HG02798 (cell line): ENCODE measurements around the gene JMJD1C.

Experiments used
- ATAC-seq: cut with Tn5 transposase; IDR thresholded peaks from one replicate; pipeline ENCODE4 v1.9.1; 2021; ENCODE audit warnings: mild to moderate bottlenecking; ENCODE audit not compliant: unreplicated experiment, poor library complexity

JMJD1C gene

GRCh38 chr10:63480237-63480636, 14.5 kb upstream of the JMJD1C start:
- ATAC-seq: no peak

GRCh38 chr10:63478564-63478963, 12.8 kb upstream of the JMJD1C start:
- ATAC-seq: no peak

DNA sequence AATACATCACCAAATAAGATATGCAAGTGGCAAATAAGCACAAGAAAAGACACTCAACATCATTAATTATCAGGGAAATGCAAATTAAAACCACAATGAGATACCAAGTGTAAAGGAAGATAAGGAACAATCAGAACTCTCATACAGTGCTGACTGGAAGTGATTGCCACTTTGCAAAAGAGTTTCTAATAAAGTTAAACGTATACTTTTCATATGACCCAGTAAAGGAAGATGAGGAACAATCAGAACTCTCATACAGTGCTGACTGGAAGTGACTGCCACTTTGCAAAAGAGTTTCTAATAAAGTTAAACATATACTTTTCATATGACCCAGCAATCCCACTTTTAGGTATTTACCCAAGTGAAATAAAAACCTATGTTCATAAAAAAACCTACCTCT, 12.2 kb upstream of the JMJD1C start:
- ATAC-seq: no peak

DNA sequence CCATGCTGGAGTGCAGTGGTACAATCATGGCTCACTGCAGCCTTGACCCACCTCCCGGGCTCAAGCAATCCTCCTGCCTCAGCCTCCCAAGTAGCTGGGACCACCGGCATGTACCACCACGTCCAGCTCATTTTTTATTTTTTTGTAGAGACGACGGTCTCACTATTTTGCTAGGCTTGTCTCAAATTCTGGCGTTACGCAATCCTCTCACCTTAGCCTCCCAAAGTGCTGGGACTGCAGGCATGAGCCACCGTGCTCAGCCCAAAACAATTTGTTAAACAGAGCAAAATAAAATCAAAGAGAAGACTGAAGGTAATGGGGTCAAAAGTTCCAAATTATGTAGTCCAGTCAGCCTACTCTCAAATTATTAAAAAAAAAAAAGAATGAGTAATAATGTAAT, 8.7 kb upstream of the JMJD1C start:
- ATAC-seq: no peak

GRCh38 chr10:63470928-63471327, 5.2 kb upstream of the JMJD1C start:
- no peak for ATAC-seq

DNA sequence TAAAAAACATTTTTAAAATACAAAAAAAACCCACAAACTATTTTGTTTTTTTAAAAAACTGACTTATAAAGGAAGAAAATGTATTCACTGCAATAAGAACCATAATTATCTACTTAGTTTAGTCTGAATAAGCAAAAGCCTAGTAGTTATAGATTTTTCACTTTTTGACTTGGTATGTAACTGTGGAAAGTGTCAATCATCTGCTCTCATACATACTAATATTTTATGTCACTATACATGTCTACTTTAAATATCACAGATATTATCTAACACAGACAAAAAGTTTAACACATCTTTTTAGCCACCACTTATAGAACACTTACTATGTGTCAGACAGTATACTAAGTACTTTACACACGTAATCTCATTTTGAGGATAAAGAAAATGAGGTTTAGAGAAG, 3.2 kb upstream of the JMJD1C start:
- no peak for ATAC-seq

GRCh38 chr10:63467841-63468240, 2.1 kb upstream of the JMJD1C start:
- no peak for ATAC-seq

DNA sequence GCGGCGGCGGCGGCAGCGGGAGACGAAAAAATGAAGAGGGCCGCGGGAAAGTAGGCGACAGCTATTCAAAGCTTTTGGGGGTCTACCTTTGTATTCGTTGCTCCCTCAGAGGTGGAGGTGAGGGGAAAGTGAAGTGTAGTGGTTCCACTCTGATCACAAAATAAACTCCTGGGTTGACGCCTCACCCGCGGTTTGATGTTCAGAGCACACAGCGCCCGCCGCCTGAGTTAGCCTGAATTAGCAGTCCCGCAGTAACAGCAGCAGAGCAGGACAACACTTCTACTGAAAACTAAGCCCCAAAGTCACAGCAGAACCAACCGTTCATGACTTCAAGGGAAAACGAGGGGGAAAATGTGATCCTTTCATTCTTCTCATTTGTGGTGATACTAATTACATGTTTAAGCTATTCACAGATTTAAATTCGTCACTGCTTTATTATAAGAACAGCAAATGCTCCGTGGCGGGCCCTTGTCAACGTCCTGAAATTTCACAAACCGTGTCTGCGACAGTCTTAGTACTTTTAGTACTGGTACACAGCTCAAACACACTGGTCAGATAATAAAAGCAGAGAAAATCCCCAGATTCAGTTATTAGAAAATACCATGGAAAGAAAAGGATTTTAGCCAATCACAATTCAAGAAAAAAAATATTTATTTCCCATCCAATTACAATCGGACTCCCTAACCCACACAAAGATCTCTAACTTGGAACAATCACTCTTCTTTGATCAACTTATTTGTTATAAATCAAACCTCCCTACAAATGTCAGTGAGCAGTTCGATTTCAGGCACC, 563 bp upstream of the JMJD1C start:
- peak; percentile 23 for ATAC-seq

DNA sequence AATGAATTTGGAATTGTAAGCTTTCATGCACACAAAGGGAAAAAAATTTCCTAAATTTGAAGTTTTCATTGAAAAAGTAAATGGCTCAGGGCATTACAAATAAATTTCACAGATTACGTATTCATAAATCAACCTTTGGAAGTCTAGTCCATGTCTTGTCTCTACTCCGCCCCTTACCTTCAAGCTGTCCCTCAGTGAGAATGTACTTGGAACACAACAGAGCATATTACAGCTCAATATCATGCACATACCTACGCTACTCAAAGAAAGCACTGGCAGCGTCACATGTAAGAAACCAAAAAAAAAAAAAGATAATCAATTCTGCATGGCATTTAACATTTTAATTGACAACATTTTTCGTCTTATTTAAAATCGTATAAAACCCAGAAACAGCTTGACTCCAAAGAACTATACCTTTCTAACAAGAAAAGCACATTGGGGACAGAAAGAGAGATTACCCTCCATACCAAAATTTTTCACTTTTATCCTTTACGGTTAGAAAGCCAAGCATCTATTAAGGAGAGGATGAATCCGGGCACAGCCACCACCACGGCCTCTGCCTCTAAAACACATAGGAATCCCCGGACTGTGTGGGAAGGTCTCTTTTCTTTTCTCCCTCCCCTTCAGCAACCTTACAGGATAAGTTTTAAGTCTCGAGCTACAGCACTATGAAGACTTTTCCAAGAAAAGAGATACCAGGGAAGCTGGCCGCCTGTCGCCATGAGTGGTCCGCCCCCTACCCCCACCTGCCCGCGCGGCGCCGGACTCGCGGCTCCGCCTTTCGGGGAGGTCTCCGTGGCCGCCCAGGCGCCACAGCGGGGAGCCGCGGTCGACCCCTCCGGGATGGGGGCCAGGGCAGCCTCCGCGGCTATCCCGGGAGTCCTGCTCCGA, 1.1 kb downstream of the JMJD1C start:
- ATAC-seq: peak; percentile 60

DNA sequence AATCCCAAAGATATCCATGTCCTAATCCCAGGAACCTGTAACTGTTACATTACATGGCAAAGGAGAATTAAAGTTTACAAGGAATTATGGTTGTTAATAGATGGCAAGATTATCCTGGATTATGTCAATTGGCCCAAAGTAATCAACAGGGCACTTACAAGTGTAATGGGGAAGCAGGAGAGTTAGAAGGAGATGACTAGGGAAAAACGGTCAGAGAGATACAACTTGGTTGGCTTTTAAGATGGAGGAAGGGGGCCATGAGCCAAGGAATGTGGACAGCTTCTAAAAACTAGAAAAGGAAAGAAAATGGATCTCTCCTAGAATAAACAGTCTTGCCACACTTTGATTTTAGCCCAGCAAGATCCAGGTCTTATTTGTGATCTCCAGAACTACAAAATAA, 3.3 kb downstream of the JMJD1C start:
- no peak for ATAC-seq

DNA sequence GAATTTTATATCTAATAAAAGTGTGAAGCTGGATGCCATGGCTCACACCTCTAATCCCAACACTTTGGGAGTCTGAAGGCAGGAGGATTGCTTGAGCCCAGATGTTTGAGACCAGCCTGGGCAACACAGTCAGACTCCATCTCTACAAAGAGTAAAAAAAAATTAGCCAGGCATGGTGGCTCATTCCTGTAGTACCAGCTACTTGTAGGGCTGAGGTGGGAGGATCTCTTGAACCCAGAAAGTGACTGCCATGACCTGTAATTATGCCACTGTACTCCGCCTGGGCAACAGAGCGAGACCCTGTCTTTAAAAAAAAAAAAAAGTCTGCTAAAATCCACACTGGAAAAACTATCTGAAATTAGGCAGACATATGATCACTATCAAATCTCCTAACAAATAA, 7.6 kb downstream of the JMJD1C start:
- ATAC-seq: no peak

DNA sequence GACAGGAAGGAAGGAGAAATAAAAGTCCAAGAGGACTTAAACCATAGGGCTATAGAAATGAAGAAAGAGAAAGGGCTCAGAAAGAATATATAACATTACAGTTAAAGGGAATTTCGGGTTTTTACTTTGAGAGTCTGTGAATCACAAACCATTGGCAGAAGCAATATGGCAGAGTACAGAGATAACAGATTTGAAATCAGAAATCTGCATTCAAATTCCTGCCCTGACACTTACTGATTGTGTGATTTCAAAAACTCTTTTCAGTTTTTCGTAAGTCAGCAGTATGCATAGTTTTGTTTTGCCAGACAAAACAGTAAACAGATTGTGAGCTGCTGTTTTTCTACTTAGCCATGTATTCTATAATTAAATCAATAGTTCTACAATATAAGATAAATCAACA, 8.2 kb downstream of the JMJD1C start:
- no peak for ATAC-seq

GRCh38 chr10:63456437-63457210, 9.2 kb downstream of the JMJD1C start:
- ATAC-seq: no peak

DNA sequence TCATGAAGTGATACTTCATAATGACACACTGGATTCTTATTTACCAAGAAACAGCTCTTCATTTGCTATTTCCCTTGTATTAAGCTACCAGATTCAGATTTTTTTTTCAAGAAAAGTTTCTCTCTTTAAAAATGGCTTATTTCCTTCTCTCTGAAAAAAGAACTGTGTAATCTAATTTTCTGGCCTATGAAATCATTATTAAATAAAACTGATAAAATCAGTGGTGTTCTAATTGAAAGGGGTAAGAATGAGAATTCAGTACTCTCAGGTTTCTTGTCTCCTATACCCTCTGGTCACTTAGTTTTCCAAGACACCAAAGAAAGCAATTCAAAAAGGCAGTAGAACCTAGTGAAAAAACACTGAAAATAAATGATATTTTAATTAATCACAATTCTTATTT, 10.3 kb downstream of the JMJD1C start:
- ATAC-seq: no peak

DNA sequence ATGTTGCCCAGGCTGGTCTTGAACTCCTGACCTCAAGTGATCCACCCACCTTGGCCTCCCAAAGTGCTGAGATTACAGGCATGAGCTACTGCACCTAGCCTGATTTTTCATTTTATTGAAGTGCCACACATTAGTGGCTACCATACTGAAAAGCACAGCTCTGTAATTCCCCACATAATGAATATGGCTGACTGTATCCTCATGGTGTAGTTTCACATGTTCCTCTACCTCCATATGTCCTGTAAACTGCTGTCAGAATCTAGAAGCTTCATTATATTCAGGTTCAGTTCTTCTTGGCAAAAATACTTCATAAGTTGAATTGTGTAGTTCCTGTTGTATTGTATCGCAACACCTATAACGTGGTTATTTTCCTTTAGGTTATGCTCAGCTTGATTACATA, 11.1 kb downstream of the JMJD1C start:
- ATAC-seq: no peak

GRCh38 chr10:63452524-63452923, 13.3 kb downstream of the JMJD1C start:
- no peak for ATAC-seq

GRCh38 chr10:63446716-63447440, 18.9 kb downstream of the JMJD1C start:
- ATAC-seq: no peak

GRCh38 chr10:63441404-63441803, 24.4 kb downstream of the JMJD1C start:
- ATAC-seq: no peak

DNA sequence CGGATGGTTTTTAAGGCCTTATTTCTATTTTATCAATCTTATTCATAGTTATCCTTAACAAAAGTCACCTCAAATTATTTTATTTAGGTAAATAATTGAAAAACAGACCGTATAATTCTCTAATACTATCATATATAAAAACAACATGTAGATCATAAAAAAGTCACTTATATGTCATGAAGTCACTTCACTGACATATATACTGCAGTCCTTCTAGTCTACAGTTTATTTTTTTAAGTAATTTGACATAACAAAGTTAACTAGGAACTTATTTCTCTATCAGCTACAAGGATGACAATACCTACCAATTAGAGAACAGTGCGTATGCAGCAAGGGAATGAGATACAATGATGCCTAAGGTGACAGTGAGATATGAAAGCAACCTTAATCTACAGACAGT, 26.2 kb downstream of the JMJD1C start:
- ATAC-seq: no peak
